Limb (tissue), 2 donors: ENCODE measurements around the gene CACNA2D3.

Experiments
- DNase-seq, 2 donors: peaks; one replicate each; pipeline ENCODE4 v3.0.0-alpha.2; 2016; ENCODE audit errors: extremely low spot score in 2 of 2

CACNA2D3 gene

DNA sequence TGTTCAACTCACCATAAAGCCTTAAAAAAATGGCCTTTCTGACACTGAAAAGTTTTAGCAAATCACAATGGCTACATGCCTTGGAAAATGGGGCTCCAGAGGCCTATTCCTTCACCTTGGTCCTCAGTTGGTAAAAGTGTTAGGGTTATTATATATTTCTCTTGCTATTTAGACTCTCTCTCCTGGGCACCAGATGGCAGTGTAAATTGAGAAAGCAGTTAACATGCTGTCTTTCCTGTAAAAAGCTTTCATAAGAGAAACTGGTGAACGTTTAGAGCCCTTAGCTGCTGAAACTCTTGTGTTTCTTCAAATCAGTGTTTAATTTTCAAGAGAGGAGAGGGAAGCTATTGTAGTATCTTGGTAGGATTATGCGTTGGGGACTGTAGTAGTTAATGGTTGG lies 715.6 kb downstream of the CACNA2D3 start:
- DNase-seq: no peak

DNA sequence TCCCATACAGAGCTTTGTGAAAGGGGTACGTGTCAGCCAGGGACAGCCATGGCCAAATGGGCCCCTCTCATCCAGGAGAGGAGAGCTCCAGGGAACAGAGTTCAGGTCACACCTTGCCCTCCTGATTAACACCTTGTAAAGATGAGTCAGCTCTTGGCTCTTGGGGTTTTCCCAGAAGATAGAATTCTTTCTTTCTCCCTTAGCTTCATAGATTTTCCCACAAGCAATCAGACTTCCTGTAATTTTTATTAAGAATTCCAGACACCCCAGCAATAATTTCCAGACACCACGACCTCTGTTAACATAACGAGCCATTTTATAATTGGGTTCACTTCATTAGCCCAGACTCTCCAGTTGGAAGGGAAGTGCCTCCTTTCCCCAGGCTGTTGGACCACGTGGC lies 719.1 kb downstream of the CACNA2D3 start:
- no peak for DNase-seq

DNA sequence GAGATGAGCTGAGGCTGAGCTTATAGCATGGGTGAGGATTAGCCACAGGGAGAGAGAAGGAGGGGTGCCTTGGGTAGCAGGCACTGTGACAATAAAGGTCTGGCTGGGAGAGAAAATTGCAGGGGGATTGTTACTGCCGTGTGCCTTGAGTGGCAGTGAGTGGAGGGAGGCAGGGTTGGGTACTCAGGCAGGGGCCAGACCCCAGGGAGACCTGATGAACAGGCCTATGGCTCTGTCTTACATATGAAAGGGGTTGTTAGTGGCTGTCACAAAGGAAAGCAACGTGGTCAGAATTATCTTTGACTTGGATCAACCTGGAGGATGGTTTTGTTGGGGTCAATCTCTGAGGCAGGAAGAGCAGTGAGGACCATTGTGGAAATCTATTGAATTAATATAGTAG lies 721.0 kb downstream of the CACNA2D3 start:
- DNase-seq: no peak

DNA sequence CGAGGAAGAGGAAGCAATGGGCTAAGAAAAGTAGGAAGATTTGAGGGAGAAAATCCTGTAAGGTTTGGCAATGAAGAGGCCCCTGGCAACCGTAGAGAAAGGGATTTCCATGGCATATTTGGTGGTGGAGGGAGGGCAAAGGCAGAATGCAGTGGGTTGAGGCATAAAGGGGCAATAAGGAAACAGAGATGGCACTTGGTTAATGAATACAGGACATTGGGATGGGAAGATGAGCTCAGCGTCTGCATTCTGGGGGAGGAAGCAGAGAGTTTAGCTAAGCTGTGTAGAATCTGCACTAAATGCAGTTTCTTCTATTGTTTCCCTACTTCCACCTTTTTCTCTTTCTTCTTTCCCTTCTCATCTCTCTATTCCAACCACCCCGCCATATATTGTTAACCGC lies 721.9 kb downstream of the CACNA2D3 start:
- no peak for DNase-seq

DNA sequence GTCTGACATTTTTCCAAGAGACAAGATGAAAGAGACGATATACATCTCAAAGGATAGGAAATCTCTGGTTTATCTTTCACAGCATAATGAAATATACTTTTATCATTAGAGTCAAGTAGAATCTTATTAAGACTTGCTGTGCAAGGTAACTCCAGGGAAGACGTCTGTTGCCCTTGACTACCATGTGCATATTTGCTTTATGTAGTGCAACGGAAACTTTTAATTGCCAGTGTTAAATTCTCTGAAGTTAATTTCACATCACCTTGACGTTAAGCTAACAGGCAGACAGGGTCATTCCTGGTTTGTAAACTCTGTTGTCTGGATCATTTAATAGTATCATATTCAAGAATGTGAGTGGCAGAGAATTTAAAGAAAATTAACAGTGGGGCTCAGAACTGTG lies 722.7 kb downstream of the CACNA2D3 start:
- no peak for DNase-seq

DNA sequence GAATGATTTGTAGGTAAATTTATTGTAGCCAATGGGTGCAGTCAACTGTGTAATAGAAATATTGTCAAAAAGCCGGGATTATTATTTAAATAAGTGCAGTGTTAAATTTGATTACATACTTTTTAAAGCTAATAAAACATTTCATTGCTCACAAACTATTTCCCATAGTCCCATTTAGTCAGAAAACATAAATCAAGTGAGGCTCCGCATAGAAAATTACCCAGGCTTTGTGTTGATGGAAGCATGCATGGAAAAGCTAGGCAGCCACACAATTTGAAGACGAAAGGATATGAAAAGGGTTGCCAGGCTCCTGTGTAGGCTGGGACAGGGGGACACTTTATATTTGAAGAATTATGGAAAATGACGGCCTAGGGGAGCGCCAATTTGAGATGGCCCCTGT lies 723.2 kb downstream of the CACNA2D3 start:
- DNase-seq: no peak

DNA sequence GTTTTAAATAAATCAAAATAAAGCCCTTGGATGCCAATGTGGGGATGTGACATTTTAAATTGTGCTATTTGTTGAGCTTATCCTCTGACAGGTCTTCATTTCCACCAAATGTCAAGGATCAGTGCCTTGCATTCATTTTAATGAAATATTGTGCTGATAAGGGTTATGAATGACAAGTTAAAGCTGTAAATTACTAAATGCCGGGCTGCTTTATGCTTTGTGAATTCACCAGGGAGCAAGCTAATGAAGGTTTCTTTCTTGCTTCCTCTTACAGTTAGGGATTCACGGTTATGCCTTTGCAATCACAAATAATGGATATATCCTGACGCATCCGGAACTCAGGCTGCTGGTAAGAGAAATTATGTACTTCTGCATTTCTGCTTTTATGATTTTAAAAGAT lies 723.8 kb downstream of the CACNA2D3 start:
- DNase-seq: no peak

DNA sequence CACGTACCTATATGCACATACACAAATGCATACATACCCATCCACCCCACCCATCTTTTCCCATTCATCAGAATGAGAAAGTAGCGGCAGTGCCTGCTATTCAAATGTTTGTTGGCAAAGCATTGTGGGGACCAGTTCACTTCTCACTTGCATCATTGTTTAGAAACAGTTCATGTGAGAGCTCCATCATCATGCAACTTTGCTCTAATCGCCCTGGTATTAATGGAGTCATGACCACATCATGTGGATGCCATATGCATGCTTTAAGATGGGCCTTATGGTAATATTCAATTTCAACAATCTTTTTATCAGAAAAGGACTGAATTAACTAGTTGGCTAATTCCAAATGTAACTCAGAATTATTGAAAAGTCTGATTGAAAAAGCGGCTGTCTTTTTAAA lies 725.0 kb downstream of the CACNA2D3 start:
- no peak for DNase-seq

DNA sequence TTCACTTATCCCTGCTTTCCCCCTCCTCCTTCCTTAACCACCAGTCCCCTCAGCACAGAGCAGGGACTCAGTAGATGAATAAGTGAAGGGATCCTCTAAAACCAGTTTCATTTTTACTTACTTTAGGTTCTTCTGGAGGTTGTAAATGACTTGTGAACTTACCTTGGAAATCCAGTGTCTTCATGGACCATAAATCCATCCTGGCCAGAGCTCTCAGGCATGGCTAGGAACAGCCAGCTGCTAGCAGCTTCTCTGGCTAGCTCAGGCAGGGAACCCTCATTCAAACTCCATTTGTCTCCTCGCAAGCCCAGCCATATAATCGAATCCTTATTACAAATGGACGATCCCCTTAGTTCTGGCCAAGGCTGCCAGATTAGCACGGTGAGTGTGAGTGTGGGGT lies 727.0 kb downstream of the CACNA2D3 start:
- no peak for DNase-seq

DNA sequence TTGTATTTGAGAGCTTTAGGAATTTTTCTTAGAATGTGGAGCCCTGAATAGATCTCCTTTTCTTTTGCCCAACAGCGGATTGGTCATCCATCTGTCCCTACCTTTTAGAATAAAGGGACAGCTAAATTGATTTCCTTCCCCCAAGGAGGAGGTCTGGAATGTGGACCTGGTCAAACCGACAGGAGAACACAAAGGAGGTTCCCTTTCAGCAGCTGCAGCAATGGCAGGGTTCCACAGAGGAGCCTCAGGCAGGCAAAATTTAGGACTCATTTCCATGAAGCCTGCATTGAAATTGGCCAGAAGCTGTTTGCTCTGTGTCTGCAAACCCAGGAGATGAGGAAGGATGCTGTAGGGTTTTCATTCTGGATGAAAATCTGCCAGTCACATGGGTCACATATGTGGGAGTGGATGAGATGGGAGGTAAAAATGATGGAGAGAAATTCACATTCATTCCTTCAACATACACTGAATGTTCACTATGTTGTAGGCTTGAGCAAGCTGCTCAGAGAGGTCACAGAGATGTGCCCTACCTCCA lies 728.2 kb downstream of the CACNA2D3 start:
- DNase-seq: no peak

DNA sequence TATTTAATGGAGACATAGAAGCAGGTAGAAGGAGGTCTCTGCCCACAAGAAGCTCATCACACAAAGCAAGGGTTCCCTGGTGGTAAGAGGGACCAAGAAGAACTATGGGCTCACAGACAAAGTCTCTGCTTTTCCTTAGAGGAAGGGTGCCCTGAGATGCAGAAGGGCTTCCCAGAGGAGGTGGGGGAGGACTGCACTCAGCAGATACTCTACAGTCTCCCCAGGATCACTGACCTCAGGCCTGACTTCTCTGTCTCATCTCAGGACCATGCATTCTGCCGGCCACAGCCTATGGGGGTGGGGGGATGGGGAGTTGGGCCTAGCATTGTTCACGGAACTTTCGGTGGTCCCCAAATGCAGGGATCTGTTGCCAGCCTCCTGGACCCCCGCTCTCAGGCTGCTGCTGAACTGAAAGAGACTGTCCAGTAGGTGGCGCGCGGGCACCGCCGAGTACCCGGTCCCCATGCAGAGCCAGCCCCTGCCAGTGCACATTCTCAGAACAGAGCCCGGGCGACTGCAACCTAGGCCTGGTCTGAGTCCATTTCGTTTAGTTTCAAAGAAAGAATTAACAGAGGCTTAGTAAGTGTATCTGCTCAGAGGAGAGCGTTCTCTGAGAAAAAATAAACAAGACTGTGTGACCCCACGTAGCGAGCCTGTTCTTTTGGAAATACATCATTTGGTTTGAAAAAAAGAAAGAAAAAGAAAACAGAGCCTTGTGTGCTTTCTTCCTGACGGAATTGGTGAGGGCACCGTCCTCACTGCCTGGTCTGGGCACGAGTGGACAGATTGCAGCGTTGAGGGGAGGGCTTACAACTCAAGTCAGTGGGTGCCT lies 731.4 kb downstream of the CACNA2D3 start:
- peak; percentile 83 to 90 for DNase-seq

DNA sequence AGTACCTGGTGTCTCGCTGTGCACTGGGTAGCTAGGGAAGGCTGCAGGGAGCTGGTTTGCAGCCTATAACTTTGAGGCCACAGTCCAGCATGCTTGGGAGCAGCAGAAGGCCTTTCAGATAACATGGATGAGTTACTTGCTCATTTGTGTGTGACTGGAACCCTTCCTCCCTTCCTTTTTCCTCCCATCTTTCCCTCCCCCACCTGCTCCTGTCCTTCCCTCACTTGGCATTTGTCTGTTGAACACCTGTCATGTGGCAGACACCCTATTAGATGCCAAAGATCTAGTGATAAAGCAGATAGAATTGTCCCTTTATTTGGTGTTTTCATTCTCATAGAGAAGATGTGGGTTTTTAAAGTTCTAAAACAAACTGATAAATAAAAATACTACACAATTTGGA lies 733.9 kb downstream of the CACNA2D3 start:
- no peak for DNase-seq

DNA sequence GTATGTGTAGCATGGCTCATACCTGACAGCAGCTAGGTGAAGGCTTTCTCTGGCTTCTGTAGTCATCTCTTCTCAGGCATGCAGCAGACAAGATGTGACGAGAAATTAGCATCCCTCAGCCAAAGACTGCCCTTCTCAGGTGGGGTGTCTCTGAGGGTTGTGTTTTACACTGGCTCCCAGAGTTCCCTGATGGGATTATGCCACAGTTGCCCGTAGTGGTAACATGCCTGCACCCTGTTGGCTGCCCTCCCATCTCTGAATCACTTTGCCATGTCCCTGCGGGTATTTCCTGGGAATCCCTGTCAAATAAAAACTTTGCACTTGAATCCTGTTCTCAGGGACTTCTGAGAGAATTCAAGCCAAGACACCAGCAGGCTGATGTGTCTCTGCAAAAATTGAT lies 735.0 kb downstream of the CACNA2D3 start:
- no peak for DNase-seq

DNA sequence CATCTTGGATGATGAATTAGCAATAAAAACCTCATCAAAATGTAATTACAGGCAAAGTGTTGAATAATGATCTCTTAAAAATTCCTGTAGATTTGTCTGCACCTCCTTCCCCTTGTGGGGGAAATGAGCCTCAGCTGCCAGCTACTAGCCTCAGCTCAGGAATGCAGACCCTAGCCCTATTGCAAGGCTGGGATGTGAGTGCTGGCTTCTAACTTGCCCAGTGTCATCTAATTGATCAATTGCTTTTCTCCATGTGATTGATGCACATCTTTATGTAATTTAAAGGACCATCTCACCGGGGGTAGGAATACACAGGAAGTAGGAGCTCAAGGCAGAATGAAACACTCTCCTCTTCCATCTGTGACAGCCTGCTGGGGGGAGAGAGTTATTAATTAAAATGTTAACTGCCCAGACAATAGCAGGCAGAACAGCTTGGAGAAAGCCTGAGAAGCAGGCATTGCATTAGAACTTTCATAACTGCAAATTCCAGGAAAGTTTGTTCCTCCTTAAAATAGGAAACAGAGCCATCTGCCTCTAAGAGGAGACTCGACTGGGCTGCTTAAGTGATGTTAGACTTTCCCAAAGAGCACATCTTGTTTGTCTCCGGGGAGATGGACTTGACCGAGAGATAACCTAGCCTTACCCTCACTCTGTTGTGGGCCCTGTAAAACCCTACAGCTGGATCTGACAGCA lies 735.9 kb downstream of the CACNA2D3 start:
- DNase-seq: no peak

DNA sequence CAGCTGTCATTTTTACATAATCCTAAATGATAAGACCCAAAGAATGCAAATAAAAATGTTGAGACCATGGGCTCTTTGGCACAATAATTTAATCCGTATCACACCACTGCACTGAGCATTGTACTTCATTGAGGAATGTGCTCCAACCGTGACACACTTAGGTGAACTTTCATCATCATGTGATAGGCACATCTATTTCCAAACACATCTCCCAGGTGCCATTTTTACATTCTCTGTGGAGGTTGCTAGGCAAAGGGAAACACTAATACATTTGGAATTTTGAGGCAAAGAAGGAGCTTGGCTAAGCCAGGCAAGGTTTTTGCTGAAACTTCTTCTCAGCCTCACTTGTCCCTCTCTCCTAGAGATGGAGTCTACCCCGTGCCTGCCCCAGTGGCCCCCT lies 736.8 kb downstream of the CACNA2D3 start:
- DNase-seq: no peak

DNA sequence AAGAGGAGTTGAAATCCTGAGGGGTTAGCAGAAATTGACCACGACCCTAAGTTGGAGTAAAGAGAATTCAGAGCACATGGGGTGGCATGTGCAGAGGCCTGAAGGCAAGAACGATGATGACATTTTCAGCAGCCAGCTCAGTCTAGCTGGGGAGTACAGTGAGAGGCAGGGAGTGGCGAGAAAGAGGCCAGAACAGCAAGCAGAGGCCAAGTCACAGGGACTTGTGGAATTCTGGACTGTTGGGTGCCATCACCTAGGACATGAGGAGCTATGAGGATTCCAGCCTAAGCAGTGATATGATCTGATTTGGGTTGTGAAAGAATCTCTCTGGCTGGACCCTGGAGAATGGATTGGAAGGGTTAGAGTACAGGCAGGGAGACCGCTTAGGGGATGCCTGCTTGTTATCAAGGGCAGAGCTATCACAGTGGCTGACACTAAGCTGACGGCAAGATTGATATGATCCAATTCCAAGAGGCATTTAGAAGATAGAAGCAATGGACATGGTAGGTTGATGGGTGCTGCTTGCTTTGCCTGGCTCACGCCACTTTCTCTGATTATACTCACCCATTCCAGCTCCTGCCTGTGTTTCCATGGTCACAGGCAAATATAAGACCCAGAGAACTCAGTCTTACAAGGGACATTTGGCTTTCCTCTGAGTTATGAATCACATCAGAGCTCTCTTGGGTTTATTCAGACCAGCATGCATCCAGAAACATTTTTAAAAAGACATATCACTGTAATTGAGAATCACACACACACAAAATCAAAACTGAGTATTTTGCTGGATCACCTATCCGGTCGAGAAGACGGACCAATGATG lies 739.1 kb downstream of the CACNA2D3 start:
- no peak for DNase-seq

DNA sequence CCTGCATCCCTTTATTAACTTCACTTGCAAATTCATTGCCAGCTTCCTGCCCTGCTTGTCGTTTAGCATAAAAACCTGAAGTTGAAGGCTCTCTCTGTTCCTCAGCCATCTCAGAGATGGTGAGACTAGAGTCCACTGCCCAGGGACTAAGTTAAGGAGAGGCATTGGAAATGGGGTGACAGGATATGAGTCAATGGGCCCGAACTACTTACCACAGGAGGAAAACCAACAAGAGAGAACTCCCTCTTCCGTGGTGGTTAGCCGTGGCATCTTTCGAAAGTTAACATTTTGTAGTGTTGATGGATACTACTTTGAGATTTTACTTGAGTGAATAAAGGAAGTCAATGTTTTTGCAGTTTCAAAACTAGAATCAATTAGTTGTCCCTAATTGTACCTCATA lies 740.2 kb downstream of the CACNA2D3 start:
- no peak for DNase-seq

DNA sequence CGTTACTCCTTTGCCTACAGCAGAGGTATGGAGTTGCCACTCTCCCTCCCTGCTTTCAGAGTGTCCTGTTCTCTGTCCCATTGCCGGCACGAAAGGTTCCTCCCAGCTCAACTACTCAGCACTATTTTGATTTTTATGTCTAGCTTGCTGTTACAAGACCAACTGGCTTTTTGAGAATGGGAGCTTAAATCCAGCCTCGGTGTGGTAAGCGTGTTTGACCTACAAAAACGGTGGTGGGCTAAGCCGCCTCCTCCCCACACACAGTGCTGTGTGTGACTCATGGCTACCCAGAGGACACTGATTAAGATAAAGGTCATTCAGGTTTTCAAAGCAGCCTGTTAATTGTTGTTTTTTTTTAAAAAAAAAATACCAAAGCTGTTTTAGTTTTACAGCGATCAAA lies 741.0 kb downstream of the CACNA2D3 start:
- no peak for DNase-seq

DNA sequence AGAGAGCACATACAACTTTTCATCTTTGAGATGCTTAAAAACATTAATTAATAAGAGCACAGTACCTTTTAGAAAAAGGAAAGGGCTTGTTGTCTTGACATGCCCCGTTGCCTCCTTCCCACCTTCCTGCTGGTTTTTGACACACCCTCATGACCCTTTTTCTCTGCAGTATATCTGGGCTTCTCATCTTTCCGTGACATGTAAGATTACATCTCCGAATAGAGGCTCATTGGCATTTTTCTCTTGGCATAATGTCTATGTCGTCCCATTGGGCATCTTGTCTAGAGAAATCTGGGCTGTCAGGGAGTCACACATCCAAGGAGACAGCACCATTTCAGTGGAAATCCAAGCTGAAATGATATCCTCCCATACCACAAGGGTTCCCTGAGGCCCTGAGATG lies 741.4 kb downstream of the CACNA2D3 start:
- DNase-seq: no peak

DNA sequence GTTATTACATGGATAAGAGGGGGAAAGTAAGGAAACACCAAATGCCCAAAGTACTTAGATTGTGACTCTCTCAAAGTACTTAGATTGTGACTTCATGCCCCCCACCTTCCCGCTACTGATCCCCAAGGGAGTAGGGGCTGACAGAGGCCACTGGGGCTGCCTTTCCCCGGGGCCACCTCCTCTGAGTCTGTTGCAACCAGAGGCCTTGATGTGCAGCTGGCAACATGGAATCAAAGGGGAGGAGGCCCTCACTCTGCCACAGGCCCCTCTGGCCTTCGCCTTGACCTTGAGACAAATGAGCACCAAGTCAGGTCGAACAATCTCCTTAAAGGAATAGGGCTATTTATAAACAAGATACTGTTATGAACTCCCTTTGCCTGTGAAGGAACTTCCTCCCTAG lies 743.0 kb downstream of the CACNA2D3 start:
- DNase-seq: no peak

DNA sequence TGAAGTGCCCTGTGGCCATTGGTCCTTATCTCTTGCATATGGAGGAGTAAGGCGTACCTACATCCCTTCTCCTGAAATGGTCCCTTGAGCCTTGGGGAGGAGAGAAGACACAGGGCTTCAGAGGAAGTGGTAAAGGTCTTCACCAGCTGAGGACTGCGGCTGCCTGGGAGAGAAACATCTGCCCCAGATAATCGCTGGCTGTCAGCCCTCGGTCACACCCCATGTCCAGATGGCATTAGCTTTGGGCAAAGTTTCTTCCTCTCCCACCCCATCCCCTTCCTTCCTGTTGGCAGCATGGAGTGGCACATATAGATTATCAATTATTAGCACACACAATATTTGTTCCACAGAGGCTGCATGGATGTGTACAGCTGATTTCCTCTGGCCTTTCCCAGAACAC lies 743.9 kb downstream of the CACNA2D3 start:
- no peak for DNase-seq

DNA sequence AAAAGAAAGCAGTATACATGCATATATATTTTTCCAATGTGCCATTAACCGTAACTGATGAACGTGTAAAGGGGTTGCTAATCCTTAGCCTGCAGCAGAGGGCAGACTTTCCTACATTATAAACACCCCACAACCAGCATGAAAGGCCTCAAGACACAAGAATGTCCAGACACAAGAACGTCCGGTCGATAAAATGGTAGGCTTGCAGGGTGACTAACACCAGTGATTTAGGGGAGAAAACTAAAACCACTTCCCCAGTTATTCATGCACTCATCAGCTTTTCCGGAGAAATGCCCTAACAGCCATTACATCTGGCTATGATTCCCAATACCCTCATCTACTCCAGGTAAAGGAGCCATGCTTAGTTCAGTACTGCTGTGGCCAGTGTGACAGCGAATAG lies 748.1 kb downstream of the CACNA2D3 start:
- DNase-seq: peak; percentile 47 to 74
